GM12891 (cell line): ENCODE results near the gene SH3D21.

Experiments used
- POLR2A ChIP-seq: IDR thresholded peaks from 2 replicates; pipeline ENCODE4 v1.6.1; 2011; ENCODE audit warnings: low read depth, low read length, control low read depth
- POLR2AphosphoS5 ChIP-seq: IDR thresholded peaks from 2 replicates; pipeline ENCODE4 v1.6.1; 2011; ENCODE audit warnings: low read depth, low read length, control low read depth

DNA sequence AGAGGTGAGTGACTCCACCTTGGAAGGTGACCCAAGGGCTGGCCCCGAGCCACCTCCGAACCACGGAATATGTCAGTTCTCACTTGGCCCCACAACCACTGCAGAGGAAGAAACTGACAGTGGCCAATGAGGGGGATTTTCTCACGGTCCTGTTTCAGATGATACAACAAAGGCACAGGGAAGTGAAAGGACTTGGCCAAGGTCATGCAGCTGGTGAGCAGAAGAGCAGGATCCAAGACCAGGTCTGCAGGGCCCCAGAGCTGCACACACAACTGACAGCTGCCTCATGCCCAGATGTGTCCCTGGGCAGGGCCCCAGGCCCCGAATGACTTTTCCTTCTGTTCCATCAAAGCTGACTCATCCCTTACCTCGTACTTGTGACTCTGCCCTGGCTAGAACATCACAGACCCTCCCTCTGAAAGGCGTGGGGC is 43.1 kb downstream of the SH3D21 start:
- TF ChIP-seq POLR2A (no peak), POLR2AphosphoS5 (no peak)
